GM12875 (cell line): ENCODE measurements around the gene RLN3.

Experiments
- H3K4me3 ChIP-seq: one replicate; pipeline ENCODE4 v1.5.1; 2011; ENCODE audit warnings: low read depth, low read length, control low read depth
- TF ChIP-seq, protein P1 (sequence below): IDR thresholded peaks from 2 replicates; pipeline ENCODE4 v1.5.1; 2011; ENCODE audit warnings: low read depth, mild to moderate bottlenecking, control low read depth, inconsistent platforms, low read length, moderate library complexity, borderline replicate concordance; ENCODE audit not compliant: insufficient read depth

The RLN3 gene

GRCh38 chr19:14052470-14052869 is 24.5 kb downstream of the RLN3 start:
- no peak overlapping the region for H3K4me3 ChIP-seq
- TF ChIP-seq, protein P1, sequence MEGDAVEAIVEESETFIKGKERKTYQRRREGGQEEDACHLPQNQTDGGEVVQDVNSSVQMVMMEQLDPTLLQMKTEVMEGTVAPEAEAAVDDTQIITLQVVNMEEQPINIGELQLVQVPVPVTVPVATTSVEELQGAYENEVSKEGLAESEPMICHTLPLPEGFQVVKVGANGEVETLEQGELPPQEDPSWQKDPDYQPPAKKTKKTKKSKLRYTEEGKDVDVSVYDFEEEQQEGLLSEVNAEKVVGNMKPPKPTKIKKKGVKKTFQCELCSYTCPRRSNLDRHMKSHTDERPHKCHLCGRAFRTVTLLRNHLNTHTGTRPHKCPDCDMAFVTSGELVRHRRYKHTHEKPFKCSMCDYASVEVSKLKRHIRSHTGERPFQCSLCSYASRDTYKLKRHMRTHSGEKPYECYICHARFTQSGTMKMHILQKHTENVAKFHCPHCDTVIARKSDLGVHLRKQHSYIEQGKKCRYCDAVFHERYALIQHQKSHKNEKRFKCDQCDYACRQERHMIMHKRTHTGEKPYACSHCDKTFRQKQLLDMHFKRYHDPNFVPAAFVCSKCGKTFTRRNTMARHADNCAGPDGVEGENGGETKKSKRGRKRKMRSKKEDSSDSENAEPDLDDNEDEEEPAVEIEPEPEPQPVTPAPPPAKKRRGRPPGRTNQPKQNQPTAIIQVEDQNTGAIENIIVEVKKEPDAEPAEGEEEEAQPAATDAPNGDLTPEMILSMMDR: no peak

GRCh38 chr19:14053032-14053431 is 25.1 kb downstream of the RLN3 start:
- TF ChIP-seq, protein P1: no peak
- no peak overlapping the region for H3K4me3 ChIP-seq

DNA sequence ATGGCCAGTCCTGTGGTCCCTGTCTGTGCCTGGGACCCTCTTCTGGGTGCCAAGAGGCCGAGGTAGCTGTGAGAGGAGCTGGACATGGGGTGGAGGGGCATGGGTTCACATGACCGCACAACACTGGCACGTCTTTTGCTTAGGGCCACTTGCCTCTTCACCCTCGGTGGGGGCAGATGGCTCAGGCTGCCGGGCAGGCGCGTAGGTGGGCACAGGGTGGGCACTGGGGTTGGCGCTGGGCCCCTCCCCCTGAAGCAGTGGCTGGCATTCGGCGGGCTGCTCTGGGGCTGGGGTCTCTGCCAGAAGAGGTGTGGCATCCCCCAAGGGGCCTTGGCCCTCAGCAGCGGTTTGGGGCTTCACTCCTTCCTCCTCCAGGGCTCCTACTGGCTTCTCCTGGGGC is 25.6 kb downstream of the RLN3 start:
- H3K4me3 ChIP-seq: no peak overlapping the region
- TF ChIP-seq, protein P1: no peak

- no peak overlapping the region for H3K4me3 ChIP-seq
- TF ChIP-seq, protein P1: no peak
Observed at GRCh38 chr19:14054099-14054498, 26.2 kb downstream of the RLN3 start.

GRCh38 chr19:14054721-14055120 is 26.8 kb downstream of the RLN3 start:
- TF ChIP-seq, protein P1: no peak
- H3K4me3 ChIP-seq: no peak overlapping the region

GRCh38 chr19:14055396-14055795 is 27.4 kb downstream of the RLN3 start:
- TF ChIP-seq, protein P1: no peak
- H3K4me3 ChIP-seq: no peak overlapping the region

DNA sequence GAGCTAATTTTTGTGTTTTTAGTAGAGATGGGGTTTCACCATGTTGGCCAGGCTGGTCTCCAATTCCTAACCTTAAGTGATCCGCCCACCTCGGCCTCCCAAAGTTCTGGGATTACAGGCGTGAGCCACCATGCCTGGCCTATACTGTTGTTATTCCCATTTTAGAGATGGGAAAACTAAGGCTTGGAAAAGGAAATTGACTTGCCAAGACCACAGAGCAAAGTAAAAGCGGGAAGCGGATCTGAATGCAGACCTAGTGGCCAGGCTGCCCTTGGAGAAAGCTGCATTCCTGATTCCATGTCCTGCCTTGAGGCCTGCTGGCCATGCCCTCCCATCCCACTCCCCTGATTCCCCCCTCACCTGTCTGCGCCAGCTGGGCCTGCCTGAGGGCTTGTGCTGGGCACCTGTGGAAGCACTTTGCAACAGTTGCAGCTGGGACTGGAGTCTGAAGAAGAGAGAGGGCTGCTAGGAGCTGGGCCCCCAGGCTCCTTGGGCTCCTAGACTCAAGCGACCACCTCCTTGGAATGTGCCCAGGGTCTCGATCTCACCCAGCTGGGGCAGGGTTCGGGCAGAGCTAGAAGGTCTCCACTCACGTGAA is 28.2 kb downstream of the RLN3 start:
- TF ChIP-seq, protein P1: no peak

More for the DNA sequence above, 28.2 kb downstream of the RLN3 start:
- H3K4me3 ChIP-seq: no peak overlapping the region
